Hepatocyte (in vitro differentiated cells): ENCODE results near the gene EPHA5. TPM values are rescaled to one million over a fixed set of nuclear protein-coding genes. Genes with fewer than 3 reads are reported as not detected.

Source experiments
- DNase-seq: peaks from one replicate; pipeline ENCODE4 v3.0.0-alpha.2; 2016; ENCODE audit warnings: low spot score
- H2AFZ ChIP-seq: fragments of 200-600 bp; sonication (generic); 2 replicates; pipeline ENCODE4 v1.6.0; 2016; ENCODE audit warnings: antibody characterized with exemption, mild to moderate bottlenecking
- H3K27ac ChIP-seq: fragments of 200-600 bp; sonication (generic); 2 replicates; pipeline ENCODE4 v1.5.1; 2016; ENCODE audit warnings: mild to moderate bottlenecking
- H3K27me3 ChIP-seq: fragments of 200-600 bp; sonication (generic); 2 replicates; pipeline ENCODE4 v1.6.1; 2016
- H3K36me3 ChIP-seq: fragments of 200-600 bp; sonication (generic); replicated peaks from 2 replicates; pipeline ENCODE4 v1.5.1; 2016; ENCODE audit warnings: low read depth; ENCODE audit not compliant: insufficient read depth
- H3K4me1 ChIP-seq: fragments of 200-600 bp; sonication (generic); 2 replicates; pipeline ENCODE4 v1.5.1; 2016; ENCODE audit warnings: mild to moderate bottlenecking, moderate library complexity; ENCODE audit not compliant: insufficient read depth
- H3K4me2 ChIP-seq: fragments of 200-600 bp; sonication (generic); 2 replicates; pipeline ENCODE4 v1.6.0; 2016
- H3K4me3 ChIP-seq: fragments of 200-600 bp; sonication (generic); 2 replicates; pipeline ENCODE4 v1.5.1; 2016; ENCODE audit warnings: mild to moderate bottlenecking
- H3K79me2 ChIP-seq: fragments of 200-600 bp; sonication (generic); 2 replicates; pipeline ENCODE4 v1.6.0; 2017; ENCODE audit warnings: mild to moderate bottlenecking
- H3K9me2 ChIP-seq: fragments of 200-600 bp; sonication (generic); replicated peaks from 2 replicates; pipeline ENCODE4 v1.6.0; 2017; ENCODE audit warnings: mild to moderate bottlenecking; ENCODE audit not compliant: insufficient read depth
- H3K9me3 ChIP-seq: fragments of 200-600 bp; sonication (generic); 2 replicates; pipeline ENCODE4 v1.5.1; 2016; ENCODE audit warnings: low read depth, mild to moderate bottlenecking
- H4K20me1 ChIP-seq: fragments of 200-600 bp; sonication (generic); 2 replicates; pipeline ENCODE4 v1.6.0; 2016; ENCODE audit warnings: mild to moderate bottlenecking; ENCODE audit not compliant: insufficient read depth, poor library complexity, severe bottlenecking
- EZH2 ChIP-seq: fragments of 200-600 bp; sonication (generic); IDR thresholded peaks from 2 replicates; pipeline ENCODE4 v1.6.1; 2016; ENCODE audit warnings: antibody characterized with exemption, mild to moderate bottlenecking, borderline replicate concordance
- EZH2phosphoT487 ChIP-seq: fragments of 200-600 bp; sonication (generic); IDR thresholded peaks from one replicate; pipeline ENCODE4 v1.6.1; 2018; ENCODE audit warnings: antibody characterized with exemption, mild to moderate bottlenecking, low read depth, moderate library complexity; ENCODE audit not compliant: unreplicated experiment, severe bottlenecking
- WGBS: methylation state at CpG from one replicate; pipeline ENCODE4 v1.1.6; 2016; ENCODE audit warnings: low lambda C conversion rate; ENCODE audit errors: missing lambda C conversion rate; 5-methylcytosine and 5-hydroxymethylcytosine counted together
- polyA plus RNA-seq: library from polyadenylated mRNA; unstranded; fragments of >200 nt; fragmentation: Nextera tagmentation; extraction: Ambion mirVana; gene quantifications from 2 replicates; pipeline ENCODE4 v1.2.1, GENCODE V29; 2016
- total RNA-seq: library from RNA; depleted of rRNA; stranded (reverse); fragments of >200 nt; gene quantifications from 2 replicates; pipeline ENCODE4 v1.2.3, GENCODE V29; 2014
- TF ChIP-seq, protein P1 (sequence below): fragments of 200-600 bp; sonication (generic); IDR thresholded peaks from 2 replicates; pipeline ENCODE4 v1.5.1; 2016; ENCODE audit warnings: antibody characterized with exemption, mild to moderate bottlenecking; ENCODE audit not compliant: poor library complexity

EPHA5 gene
- total and polyA plus RNA-seq, 2 experiments from 2014 or later = 0.05 to 0.63 TPM

DNA sequence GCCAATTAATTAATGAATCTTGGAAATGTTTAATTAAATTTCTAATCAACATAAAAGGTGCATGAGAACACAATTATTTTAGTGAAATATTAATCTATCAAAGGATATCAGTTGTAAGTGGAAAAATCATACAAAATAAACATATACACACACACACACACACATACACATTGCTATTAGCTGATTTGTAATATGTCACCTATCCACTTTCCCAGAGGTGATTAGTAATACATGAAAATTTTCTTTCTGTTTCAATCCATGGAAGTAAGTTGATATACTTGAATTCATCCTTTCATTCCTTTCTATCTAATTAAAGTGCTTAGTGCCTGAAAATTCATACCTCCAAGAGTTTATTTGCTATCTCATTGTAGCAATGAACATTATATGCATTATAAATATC is 213.7 kb downstream of the EPHA5 start:
- H3K27ac ChIP-seq = no peak overlapping the region
- H3K4me3 ChIP-seq = no peak overlapping the region
- no peak overlapping the region for H2AFZ ChIP-seq
- no peaks in the 10 kb centered on the region for H3K9me3 ChIP-seq
- H3K4me1 ChIP-seq = no peaks in the 10 kb centered on the region
- no peaks in the 10 kb centered on the region for H3K27me3 ChIP-seq
- no peak for DNase-seq
- no peaks in the 10 kb centered on the region for H3K79me2 ChIP-seq
- H4K20me1 ChIP-seq = no peaks in the 10 kb centered on the region
- no peak overlapping the region for H3K4me2 ChIP-seq
- no peaks in the 10 kb centered on the region for H3K9me2 ChIP-seq
- TF ChIP-seq EZH2 (no peak), EZH2phosphoT487 (no peak)
- TF ChIP-seq, protein P1, sequence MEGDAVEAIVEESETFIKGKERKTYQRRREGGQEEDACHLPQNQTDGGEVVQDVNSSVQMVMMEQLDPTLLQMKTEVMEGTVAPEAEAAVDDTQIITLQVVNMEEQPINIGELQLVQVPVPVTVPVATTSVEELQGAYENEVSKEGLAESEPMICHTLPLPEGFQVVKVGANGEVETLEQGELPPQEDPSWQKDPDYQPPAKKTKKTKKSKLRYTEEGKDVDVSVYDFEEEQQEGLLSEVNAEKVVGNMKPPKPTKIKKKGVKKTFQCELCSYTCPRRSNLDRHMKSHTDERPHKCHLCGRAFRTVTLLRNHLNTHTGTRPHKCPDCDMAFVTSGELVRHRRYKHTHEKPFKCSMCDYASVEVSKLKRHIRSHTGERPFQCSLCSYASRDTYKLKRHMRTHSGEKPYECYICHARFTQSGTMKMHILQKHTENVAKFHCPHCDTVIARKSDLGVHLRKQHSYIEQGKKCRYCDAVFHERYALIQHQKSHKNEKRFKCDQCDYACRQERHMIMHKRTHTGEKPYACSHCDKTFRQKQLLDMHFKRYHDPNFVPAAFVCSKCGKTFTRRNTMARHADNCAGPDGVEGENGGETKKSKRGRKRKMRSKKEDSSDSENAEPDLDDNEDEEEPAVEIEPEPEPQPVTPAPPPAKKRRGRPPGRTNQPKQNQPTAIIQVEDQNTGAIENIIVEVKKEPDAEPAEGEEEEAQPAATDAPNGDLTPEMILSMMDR = no peak
- no peaks in the 10 kb centered on the region for H3K36me3 ChIP-seq

DNA sequence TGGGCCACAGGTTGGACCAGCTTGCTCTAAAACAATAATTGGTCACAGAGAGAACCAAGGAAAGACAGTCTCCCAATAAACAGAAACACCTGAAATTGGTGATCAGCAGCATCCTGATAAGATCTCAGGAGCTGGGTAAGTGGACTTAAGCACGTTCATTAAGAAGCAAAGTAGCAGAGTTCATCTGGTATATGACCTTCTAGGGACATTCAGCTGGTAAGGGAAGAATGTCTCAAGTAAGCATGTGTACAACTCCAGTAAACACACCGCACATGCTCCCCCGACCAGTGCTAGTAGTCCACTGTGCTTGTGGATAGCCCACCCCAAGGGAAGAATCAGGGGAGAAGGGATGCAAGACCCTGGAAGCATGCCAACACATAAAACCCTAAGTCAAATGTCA is 216.9 kb downstream of the EPHA5 start:
- Histone ChIP-seq H3K9me3 (no peaks in the 10 kb centered on the region), H3K36me3 (no peaks in the 10 kb centered on the region), H3K79me2 (no peaks in the 10 kb centered on the region), H3K9me2 (no peaks in the 10 kb centered on the region), H3K27ac (no peak overlapping the region), H3K27me3 (no peaks in the 10 kb centered on the region), H2AFZ (no peak overlapping the region), H3K4me3 (no peak overlapping the region), H3K4me2 (no peak overlapping the region), H4K20me1 (no peaks in the 10 kb centered on the region), H3K4me1 (no peaks in the 10 kb centered on the region)
- DNase-seq = no peak
- TF ChIP-seq EZH2 (no peak), EZH2phosphoT487 (no peak)
- TF ChIP-seq, protein P1 = no peak
- 57% methylated on average over 3 of the region's 3 CpGs for WGBS

DNA sequence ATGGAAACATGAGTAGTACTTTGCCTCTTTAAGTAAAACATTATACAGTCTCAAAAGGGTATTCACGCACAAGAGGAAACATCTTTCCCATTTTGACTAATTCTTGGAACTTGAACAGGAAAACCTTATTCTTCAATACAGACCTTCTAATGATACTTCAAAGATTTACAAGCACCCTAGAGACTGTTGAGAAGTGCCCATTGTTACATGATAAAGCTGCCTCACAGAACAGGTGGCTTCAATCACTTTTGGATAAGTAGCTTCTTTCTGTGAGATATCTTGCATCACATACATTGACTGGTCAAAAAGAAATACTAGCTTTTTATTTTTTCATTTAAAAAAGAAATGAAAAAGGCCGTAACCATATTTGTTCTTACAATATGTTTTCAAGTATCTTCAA is 219.4 kb downstream of the EPHA5 start:
- 96% methylated on average over 2 of the region's 2 CpGs for WGBS
- no peaks in the 10 kb centered on the region for H3K9me2 ChIP-seq
- TF ChIP-seq EZH2phosphoT487 = no peak
- TF ChIP-seq EZH2 = no peak
- TF ChIP-seq, protein P1 = no peak
- H3K27ac ChIP-seq = no peak overlapping the region
- no peak overlapping the region for H3K4me2 ChIP-seq
- H3K4me1 ChIP-seq = no peaks in the 10 kb centered on the region
- no peak overlapping the region for H3K4me3 ChIP-seq
- H3K79me2 ChIP-seq = no peaks in the 10 kb centered on the region
- no peak overlapping the region for H2AFZ ChIP-seq
- H3K9me3 ChIP-seq = no peaks in the 10 kb centered on the region
- no peaks in the 10 kb centered on the region for H3K36me3 ChIP-seq
- DNase-seq = no peak
- H4K20me1 ChIP-seq = no peaks in the 10 kb centered on the region
- H3K27me3 ChIP-seq = no peaks in the 10 kb centered on the region

DNA sequence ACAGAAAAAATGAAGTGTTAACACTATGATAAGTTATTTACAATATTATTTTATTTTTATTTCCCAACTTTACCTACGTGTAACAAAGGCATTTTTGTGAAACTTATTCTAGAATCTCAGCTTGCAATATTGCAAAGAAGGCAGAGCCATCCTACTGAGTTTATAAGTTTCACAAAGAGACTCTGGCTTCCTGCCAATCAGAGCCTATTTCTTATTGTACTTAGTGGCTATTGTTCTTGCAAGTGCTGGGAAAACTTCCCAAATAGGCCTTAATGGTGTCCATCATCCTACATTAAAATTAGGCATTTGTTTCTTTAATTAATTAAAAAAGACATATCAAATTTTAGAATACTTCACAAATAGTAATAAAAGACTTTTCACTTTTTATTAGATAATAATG is 233.2 kb downstream of the EPHA5 start:
- no peaks in the 10 kb centered on the region for H3K79me2 ChIP-seq
- H3K9me2 ChIP-seq = peaks cover 4% of the 10 kb centered on the region
- WGBS = 42% methylated on average over 1 of the region's 1 CpG
- H3K27ac ChIP-seq = no peak overlapping the region
- peak; percentile 20 for DNase-seq
- H3K9me3 ChIP-seq = no peaks in the 10 kb centered on the region
- no peak for TF ChIP-seq EZH2phosphoT487
- TF ChIP-seq, protein P1 = no peak
- TF ChIP-seq EZH2 = no peak
- no peaks in the 10 kb centered on the region for H4K20me1 ChIP-seq
- H3K4me1 ChIP-seq = no peaks in the 10 kb centered on the region
- H3K4me2 ChIP-seq = no peak overlapping the region
- H3K36me3 ChIP-seq = no peaks in the 10 kb centered on the region
- H3K4me3 ChIP-seq = no peak overlapping the region
- no peaks in the 10 kb centered on the region for H3K27me3 ChIP-seq
- no peak overlapping the region for H2AFZ ChIP-seq
